K562 (cell line): ENCODE results near the gene NEB. TPM values are rescaled to one million over a fixed set of nuclear protein-coding genes. Genes with fewer than 3 reads are reported as not detected.

ENCODE experiments used
- ATAC-seq: fragments of 200-7000 bp; cut with Tn5 transposase; 3 replicates; pipeline ENCODE4 v1.9.1; 2020; ENCODE audit warnings: moderate library complexity
- BruUV-seq: library from RNA; stranded (reverse); fragments of 400-500 nt; replicated peaks from 2 replicates; lab custom pipeline; 2021; lab: Mats Ljungman, UMichigan
- CTCF ChIA-PET: fragments of 300-600 bp; formaldehyde crosslinking; extraction: SDS; loops from one replicate; lab custom pipeline; 2021; ENCODE audit warnings: low intra/inter-chr PET ratio; lab: Yijun Ruan, JAX
- POLR2A ChIA-PET: fragments of 300-600, 350-650 bp; sonication (Branson Sonifier 250); formaldehyde crosslinking; extraction: SDS; loops from one replicate; lab custom pipeline; 2021; ENCODE audit warnings: antibody characterized with exemption, inconsistent platforms; lab: Yijun Ruan, JAX
- DNase-seq, 4 experiments: peaks; one replicate each; pipeline versions ENCODE4 v3.0.0 to v3.0.0-alpha.2; 2011 to 2018; ENCODE audit warnings: low spot score in 3 of 4, mixed read lengths in 3 of 4; ENCODE audit errors: extremely low read depth in 1 of 4
- FAIRE-seq: peaks from 2 replicates; lab custom pipeline; 2011; peaks lifted over from hg19 to GRCh38; lab: Jason Lieb, UNC
- H2AFZ ChIP-seq: 2 replicates; pipeline ENCODE4 v1.6.0; 2011; ENCODE audit warnings: low read depth, low read length, control low read depth, inconsistent platforms
- H3K27ac ChIP-seq: fragments of 200-600 bp; 3 replicates; pipeline ENCODE4 v1.8.0; 2011; ENCODE audit warnings: low read depth, mild to moderate bottlenecking, control low read depth, inconsistent platforms, low read length, moderate library complexity, mixed read lengths; ENCODE audit errors: extremely low read depth
- H3K27me3 ChIP-seq, 2 experiments: fragments of 300-600 bp in 1 of 2; 2 replicates in 1 of 2; 3 replicates in 1 of 2; pipeline versions ENCODE4 v1.6.0 to v1.8.0; 2011; ENCODE audit warnings: inconsistent platforms in 2 of 2, low read length in 2 of 2, mild to moderate bottlenecking in 1 of 2, mixed read lengths in 1 of 2, moderate library complexity in 1 of 2; ENCODE audit not compliant: control insufficient read depth in 2 of 2, insufficient read depth in 2 of 2
- H3K36me3 ChIP-seq: fragments of 300-600 bp; 3 replicates; pipeline ENCODE4 v1.8.0; 2011; ENCODE audit warnings: mild to moderate bottlenecking, low read length, inconsistent platforms; ENCODE audit not compliant: control insufficient read depth, insufficient read depth
- H3K4me1 ChIP-seq, 2 experiments: fragments of 200-600 bp in 1 of 2; replicated peaks in 1 of 2; 2 replicates in 1 of 2; 3 replicates in 1 of 2; pipeline versions ENCODE4 v1.5.1 to v1.8.0; 2011; ENCODE audit warnings: inconsistent platforms in 2 of 2, low read length in 2 of 2, mild to moderate bottlenecking in 1 of 2, mixed read lengths in 1 of 2, moderate library complexity in 1 of 2; ENCODE audit not compliant: control insufficient read depth in 2 of 2, insufficient read depth in 2 of 2
- H3K4me2 ChIP-seq: 2 replicates; pipeline ENCODE4 v1.6.1; 2011; ENCODE audit warnings: low read length, control low read depth, inconsistent platforms, mixed read lengths; ENCODE audit not compliant: insufficient read depth
- H3K4me3 ChIP-seq: fragments of 200-600 bp; sonication (generic), shearing (Covaris generic); 2 replicates; pipeline ENCODE4 v1.5.1; 2016; ENCODE audit warnings: control low read depth, inconsistent platforms
- H3K79me2 ChIP-seq: fragments of 200-600 bp; 3 replicates; pipeline ENCODE4 v1.8.0; 2011; ENCODE audit warnings: low read length, inconsistent platforms; ENCODE audit not compliant: control insufficient read depth, insufficient read depth
- H3K9ac ChIP-seq, 2 experiments: 2 replicates each; pipeline versions ENCODE4 v1.6.0 to v1.6.1; 2011; ENCODE audit warnings: low read depth in 2 of 2, low read length in 2 of 2, control low read depth in 1 of 2, inconsistent platforms in 1 of 2, mild to moderate bottlenecking in 1 of 2, mixed read lengths in 1 of 2; ENCODE audit not compliant: insufficient read depth in 1 of 2
- H3K9me1 ChIP-seq: one replicate; pipeline ENCODE4 v1.6.0; 2011; ENCODE audit warnings: inconsistent platforms, mild to moderate bottlenecking, low read length, moderate library complexity; ENCODE audit not compliant: control insufficient read depth, insufficient read depth
- H3K9me3 ChIP-seq: replicated peaks from 2 replicates; pipeline ENCODE4 v1.5.1; 2011; ENCODE audit warnings: low read depth, low read length, inconsistent platforms; ENCODE audit not compliant: control insufficient read depth, insufficient read depth
- H4K20me1 ChIP-seq: replicated peaks from 2 replicates; pipeline ENCODE4 v1.6.1; 2011; ENCODE audit warnings: low read length, inconsistent platforms, mixed read lengths; ENCODE audit not compliant: control insufficient read depth, insufficient read depth
- FOXP1 ChIP-seq: sonication (generic); formaldehyde crosslinking; IDR thresholded peaks from 2 replicates; pipeline ENCODE4 v1.8.0; 2022; ENCODE audit warnings: mild to moderate bottlenecking, missing genetic modification reagents
- HDGF ChIP-seq: fragments of 450-650 bp; IDR thresholded peaks from 2 replicates; pipeline ENCODE4 v1.6.1; 2016
- KDM4B ChIP-seq, 2 experiments: fragments of 450-650 bp in 1 of 2; sonication (generic) in 1 of 2; IDR thresholded peaks; 2 replicates each; pipeline ENCODE4 v1.6.1; 2016 to 2017; ENCODE audit warnings: borderline replicate concordance in 2 of 2, antibody characterized with exemption in 1 of 2, low read depth in 1 of 2, mild to moderate bottlenecking in 1 of 2
- OTX1 ChIP-seq: fragments of 450-650 bp; formaldehyde crosslinking; IDR thresholded peaks from 2 replicates; pipeline ENCODE4 v1.4.0; 2022; ENCODE audit warnings: mild to moderate bottlenecking
- POLR2AphosphoS5 ChIP-seq: IDR thresholded peaks from 2 replicates; pipeline ENCODE4 v1.6.1; 2011; ENCODE audit warnings: mild to moderate bottlenecking, low read depth, low read length, moderate library complexity; ENCODE audit not compliant: control insufficient read depth, insufficient read depth
- PTTG1 ChIP-seq: fragments of 450-650 bp; IDR thresholded peaks from 2 replicates; pipeline ENCODE4 v1.6.1; 2016; ENCODE audit warnings: low read depth, mild to moderate bottlenecking, missing genetic modification characterization, missing compliant biosample characterization
- RBM25 ChIP-seq: fragments of 200-400 bp; formaldehyde crosslinking; IDR thresholded peaks from 2 replicates; pipeline ENCODE4 v1.6.1; 2018; ENCODE audit warnings: low read length, low read depth, moderate library complexity; ENCODE audit not compliant: severe bottlenecking
- WGBS: fragments of 100-300 bp; shearing (Covaris generic); methylation state at CpG from one replicate; pipeline ENCODE4 v1.1.6; 2016; ENCODE audit warnings: low coverage, mixed read lengths; ENCODE audit not compliant: insufficient coverage; ENCODE audit errors: missing lambda C conversion rate; 5-methylcytosine and 5-hydroxymethylcytosine counted together
- in situ Hi-C: fragments of 300-500 bp; cut with MboI; formaldehyde crosslinking; loops from 4 replicates; pipeline ENCODE4 v1.15.0; 2018; ENCODE audit warnings: inconsistent platforms, mixed read lengths
- intact Hi-C: fragments of 100-400 bp; cut with micrococcal nuclease; formaldehyde crosslinking; loops from 2 replicates; pipeline ENCODE4 v1.14.2; 2022
- polyA plus RNA-seq, 8 experiments: library from polyadenylated mRNA; depleted of rRNA in 4 of 8; stranded (reverse) in 5 of 8; unstranded in 3 of 8; fragments of >200 nt; fragmentation: Nextera tagmentation in 2 of 8; fragmentation: Illumina TruSeq in 1 of 8; extraction: Ambion mirVana in 2 of 8; extraction: Trizol in 1 of 8; gene quantifications; 2 replicates each; pipeline versions ENCODE4 v1.2.1 to v1.2.3, GENCODE V29; 2011 to 2014; ENCODE audit warnings: inconsistent platforms in 1 of 8, missing spikeins in 1 of 8
- total RNA-seq, 7 experiments: library from RNA; depleted of rRNA in 6 of 7; stranded (reverse); fragments of >200 nt in 6 of 7; fragmentation: Illumina TruSeq in 2 of 7; extraction: Trizol in 2 of 7; gene quantifications; 2 replicates each; pipeline versions ENCODE4 v1.2.1 to v1.2.3, GENCODE V29; 2011 to 2021; ENCODE audit warnings: low replicate concordance in 1 of 7
- TF ChIP-seq, protein P1 (sequence below): fragments of 250-450 bp; sonication (Bioruptor Pico); IDR thresholded peaks from 2 replicates; pipeline ENCODE4 v1.9.0; 2021; ENCODE audit warnings: mild to moderate bottlenecking, inconsistent platforms

Gene NEB
- total and polyA plus RNA-seq, 9 of the 15 experiments (the other 6 are each of a cell fraction or from before 2014, with no cell fraction given) = 1.7 to 3.8 (median 2.9) TPM

DNA sequence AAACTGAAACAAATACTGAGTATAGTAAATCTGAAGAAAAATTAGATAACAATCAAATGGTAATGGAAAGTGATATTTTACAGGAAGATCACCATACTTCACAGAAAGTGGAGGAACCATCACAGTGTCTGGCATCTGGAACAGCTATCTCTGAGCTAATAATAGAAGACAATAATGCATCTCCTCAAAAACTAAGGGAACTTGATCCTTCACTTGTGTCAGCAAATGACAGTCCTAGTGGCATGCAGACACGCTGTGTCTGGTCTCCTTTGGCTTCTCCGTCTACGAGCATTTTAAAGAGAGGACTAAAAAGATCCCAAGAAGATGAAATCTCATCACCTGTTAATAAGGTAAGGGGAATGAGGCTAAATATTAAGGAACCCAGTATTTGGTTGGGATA is 268.5 kb downstream of the NEB start:
- Histone ChIP-seq H4K20me1 (no peaks in the 10 kb centered on the region), H3K79me2 (peaks cover 8% of the 10 kb centered on the region; the same call in 1 of the 3 replicates), H3K27ac (no peak overlapping the region), H3K4me3 (no peak overlapping the region), H3K9me3 (no peaks in the 10 kb centered on the region), H3K27me3 (no peaks in the 10 kb centered on the region), H3K9me1 (no peaks in the 10 kb centered on the region), H3K4me1 (no peaks in the 10 kb centered on the region), H3K4me2 (no peak overlapping the region), H3K9ac (no peak overlapping the region), H3K36me3 (peaks cover 99% of the 10 kb centered on the region), H2AFZ (no peak overlapping the region)
- intact Hi-C loops = no loop called here
- POLR2A ChIA-PET = no interaction called here
- no TSS peak for BruUV-seq
- CTCF ChIA-PET = no interaction called here
- in situ Hi-C loops = no loop called here
- ATAC-seq = no peak
- no peak for FAIRE-seq
- 95% methylated on average over 3 of the region's 3 CpGs for WGBS
- no peak for DNase-seq
- TF ChIP-seq RBM25 (no peak), POLR2AphosphoS5 (peak; percentile 24; the same call in 1 of the 2 replicates), HDGF (no peak)

- CTCF ChIA-PET = no interaction called here
- no TSS peak for BruUV-seq
- H3K27ac ChIP-seq = no peak overlapping the region
- no peak overlapping the region for H2AFZ ChIP-seq
- H4K20me1 ChIP-seq = no peaks in the 10 kb centered on the region
- DNase-seq = no peak
- FAIRE-seq = no peak
- H3K27me3 ChIP-seq = no peaks in the 10 kb centered on the region
- 92% methylated on average over 1 of the region's 1 CpG for WGBS
- intact Hi-C loops (no loop called here), in situ Hi-C loops (no loop called here)
- TF ChIP-seq, protein P1, sequence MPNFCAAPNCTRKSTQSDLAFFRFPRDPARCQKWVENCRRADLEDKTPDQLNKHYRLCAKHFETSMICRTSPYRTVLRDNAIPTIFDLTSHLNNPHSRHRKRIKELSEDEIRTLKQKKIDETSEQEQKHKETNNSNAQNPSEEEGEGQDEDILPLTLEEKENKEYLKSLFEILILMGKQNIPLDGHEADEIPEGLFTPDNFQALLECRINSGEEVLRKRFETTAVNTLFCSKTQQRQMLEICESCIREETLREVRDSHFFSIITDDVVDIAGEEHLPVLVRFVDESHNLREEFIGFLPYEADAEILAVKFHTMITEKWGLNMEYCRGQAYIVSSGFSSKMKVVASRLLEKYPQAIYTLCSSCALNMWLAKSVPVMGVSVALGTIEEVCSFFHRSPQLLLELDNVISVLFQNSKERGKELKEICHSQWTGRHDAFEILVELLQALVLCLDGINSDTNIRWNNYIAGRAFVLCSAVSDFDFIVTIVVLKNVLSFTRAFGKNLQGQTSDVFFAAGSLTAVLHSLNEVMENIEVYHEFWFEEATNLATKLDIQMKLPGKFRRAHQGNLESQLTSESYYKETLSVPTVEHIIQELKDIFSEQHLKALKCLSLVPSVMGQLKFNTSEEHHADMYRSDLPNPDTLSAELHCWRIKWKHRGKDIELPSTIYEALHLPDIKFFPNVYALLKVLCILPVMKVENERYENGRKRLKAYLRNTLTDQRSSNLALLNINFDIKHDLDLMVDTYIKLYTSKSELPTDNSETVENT = no peak
- TF ChIP-seq OTX1 (no peak), PTTG1 (no peak), KDM4B (IDR thresholded peaks at IDR 0.05; ENCODE audit: borderline replicate concordance in 2 of 2, low read depth in 1 of 2) (no peak), FOXP1 (CRISPR knock-in tag) (no peak)
- no peaks in the 10 kb centered on the region for H3K9me3 ChIP-seq
- POLR2A ChIA-PET = interaction anchor here (0.7 to 1.2 kb wide), 2 partner anchors 10 to 18 kb away, joined by 3 read pairs; no protein-coding TSS in a partner anchor
- no peak overlapping the region for H3K9ac ChIP-seq
- no peaks in the 10 kb centered on the region for H3K79me2 ChIP-seq
- no peaks in the 10 kb centered on the region for H3K9me1 ChIP-seq
- no peaks in the 10 kb centered on the region for H3K4me1 ChIP-seq
- H3K4me2 ChIP-seq = no peak overlapping the region
- H3K36me3 ChIP-seq = peaks cover 98% of the 10 kb centered on the region
- H3K4me3 ChIP-seq = no peak overlapping the region
- no peak for ATAC-seq
Observed at GRCh38 chr2:151459358-151459757, 274.9 kb downstream of the NEB start.
